Kasumi-1 (cell line): ENCODE measurements around the gene COX7A2L.
"Not testable (repeated sequence)": the region's sequence is repeated elsewhere in the genome, so short reads cannot be mapped to it uniquely, and the experiment has no call there.

ENCODE experiments used
- DNase-seq, 2 experiments: peaks; one replicate each; lab custom pipeline; 2025; lab: John Stamatoyannopoulos, UW

Gene COX7A2L

DNA sequence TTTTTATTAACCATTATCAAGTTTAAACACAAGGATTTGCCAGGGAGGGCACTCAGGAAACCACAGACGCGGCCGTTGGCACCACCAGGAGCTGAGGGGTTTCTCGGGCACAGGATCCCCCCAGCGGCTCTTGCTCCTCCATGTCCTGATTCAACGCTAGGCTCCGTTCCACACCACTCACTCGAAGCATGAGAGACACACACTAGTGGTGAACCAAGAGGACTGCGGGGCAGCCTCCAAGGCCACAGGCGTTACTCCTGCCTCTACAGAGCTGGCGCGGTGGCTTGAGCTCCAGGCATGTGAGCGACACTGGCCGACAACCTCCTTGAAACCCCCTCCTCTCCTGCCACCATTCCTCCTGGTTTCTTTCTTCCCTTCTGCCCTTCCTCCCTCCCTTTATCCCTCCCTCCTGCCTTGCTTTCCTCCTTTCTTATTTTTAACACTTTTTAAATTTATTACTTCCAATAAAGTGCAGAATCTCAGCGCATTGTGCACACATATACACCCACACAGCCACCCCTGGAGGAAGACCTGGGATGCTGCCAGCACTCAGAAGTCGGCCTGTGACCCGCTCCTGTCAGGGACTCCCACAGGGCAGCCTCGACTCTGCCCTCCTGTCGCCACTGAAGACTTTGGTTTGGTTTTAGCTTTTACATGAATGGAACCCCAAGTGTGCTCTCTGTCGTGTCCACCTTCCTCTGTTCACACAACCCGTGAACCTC, 21.7 kb downstream of the COX7A2L start:
- DNase-seq: no peak

GRCh38 chr2:42338567-42339190, 22.3 kb downstream of the COX7A2L start:
- DNase-seq: no peak

GRCh38 chr2:42337846-42338566, 23.0 kb downstream of the COX7A2L start:
- no peak for DNase-seq

DNA sequence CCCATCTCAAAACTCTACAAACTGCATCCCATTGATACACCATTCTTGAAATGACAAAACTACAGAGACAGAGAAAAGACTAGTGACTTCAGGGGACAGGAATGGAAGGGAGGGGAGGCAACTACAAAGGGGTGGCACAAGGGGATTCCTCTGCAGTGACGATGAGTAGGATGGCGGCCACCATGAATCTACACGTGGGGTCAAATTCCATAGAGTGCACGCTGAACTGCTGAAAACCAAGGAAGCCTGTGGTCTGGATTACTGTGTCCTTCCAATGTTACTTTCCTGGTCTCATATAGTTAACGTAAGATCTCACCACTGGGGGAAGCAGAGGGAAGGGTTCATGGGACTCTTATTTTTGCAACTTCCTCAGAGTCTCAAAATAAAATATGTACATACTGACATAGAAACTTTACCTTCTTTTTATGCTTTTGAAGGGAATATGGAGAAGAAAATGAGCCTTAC, 23.6 kb downstream of the COX7A2L start:
- DNase-seq: peak; percentile 26 to 31

GRCh38 chr2:42336361-42336965, 24.6 kb downstream of the COX7A2L start:
- no peak for DNase-seq

DNA sequence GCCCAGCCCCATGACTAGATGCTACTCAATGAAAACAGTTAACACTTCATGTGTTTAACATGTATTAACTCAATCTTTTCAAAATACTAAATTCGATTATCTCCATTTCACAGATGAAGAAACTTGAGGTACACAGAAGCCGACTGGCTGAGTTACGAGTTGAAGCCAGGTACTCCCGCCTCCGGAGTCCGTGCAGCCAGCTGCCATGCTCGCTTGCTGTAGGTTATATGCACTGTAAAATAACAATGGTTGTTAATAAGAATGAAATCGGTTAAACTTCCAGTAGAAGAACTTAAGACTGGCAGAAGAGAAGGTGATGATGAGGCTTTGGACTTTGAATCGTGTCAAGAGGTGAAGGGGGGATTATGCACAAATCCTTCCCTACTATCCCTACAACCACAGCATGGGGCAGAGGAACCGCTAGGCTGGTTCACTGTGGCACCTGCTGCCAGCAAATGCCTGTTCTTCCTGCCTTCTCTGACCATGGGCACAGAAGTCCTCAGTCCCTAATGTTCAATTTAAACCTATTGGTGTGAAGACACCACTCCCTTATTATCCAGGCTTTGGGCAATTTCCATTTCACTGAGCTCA, 25.4 kb downstream of the COX7A2L start:
- no peak for DNase-seq

- DNase-seq: not testable (repeated sequence)
Observed at GRCh38 chr2:42334865-42335264, 26.2 kb downstream of the COX7A2L start.

DNA sequence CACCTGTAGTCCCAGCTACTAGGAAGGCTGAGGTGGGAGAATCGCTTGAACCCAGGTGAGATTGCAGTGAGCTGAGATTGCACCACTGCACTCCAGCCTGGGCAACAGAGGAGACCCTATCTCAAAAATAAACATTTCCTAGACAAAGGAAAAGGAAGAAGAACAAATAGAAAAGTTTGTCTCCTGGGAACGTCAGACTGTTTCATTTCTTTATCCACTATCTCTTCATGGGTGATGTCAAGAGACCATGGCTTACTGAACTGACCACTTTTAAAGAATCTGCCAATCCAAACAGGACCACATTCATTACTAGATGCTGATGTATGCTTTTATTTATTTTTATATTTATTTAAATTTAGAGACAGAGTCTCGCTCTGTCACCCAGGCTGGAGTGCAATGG, 26.8 kb downstream of the COX7A2L start:
- no peak for DNase-seq

DNA sequence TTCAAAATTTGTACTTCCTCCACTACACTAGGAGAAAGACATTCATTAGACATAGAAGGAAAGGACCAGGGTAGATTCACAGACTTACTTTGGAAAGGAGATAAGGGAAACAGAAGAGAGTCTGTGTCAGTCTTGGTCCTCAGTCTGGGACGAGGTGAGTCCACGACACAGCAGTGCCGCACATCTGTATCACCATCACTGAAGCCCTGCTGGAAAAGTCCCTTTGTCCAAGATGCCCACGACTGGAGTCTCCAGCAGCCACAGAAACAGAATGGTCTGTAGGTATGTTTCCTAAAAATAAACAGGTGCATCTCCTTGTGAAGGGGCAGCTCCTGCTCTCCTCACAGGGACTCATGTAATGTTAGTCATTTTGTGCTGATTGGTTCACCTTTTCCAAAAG, 27.4 kb downstream of the COX7A2L start:
- no peak for DNase-seq

GRCh38 chr2:42332575-42332974, 28.4 kb downstream of the COX7A2L start:
- DNase-seq: no peak

DNA sequence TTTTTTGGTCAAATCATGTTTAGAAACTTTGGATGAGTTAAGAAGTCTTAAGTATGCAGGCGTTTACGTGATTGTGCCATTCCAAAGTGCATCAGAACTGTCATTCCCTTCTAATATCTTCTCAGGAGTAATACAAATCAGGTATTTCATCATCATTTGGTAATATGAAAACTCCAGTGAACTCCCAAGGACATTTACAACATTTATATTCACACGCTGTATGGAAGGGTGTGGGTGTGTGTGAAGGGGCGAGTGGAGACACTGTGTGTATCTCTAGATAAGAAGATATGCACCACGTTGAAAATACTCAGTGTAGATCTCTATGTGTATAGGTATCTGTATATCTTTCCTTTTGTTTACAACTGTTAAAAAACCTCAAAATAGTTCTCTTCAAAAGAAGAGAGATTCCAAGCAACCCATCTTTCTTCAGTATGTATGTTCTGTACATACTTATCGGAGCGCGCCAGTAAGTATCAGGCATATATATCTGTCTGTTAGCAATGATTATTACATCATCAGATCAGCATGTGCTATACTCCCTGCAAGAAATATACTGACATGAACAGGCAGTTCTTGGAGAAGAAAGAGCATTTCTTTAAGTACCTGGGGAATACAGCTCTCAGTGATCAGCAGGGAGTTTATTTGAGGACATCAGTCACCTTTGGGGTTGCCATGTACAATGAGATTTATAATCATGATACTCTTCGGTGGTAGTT, 29.3 kb downstream of the COX7A2L start:
- DNase-seq: no peak

DNA sequence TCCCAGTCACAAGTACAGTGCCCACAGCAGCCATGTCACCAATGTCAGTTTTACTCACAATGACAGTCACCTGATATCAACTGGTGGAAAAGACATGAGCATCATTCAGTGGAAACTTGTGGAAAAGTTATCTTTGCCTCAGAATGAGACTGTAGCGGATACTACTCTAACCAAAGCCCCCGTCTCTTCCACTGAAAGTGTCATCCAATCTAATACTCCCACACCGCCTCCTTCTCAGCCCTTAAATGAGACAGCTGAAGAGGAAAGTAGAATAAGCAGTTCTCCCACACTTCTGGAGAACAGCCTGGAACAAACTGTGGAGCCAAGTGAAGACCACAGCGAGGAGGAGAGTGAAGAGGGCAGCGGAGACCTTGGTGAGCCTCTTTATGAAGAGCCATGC, 31.3 kb downstream of the COX7A2L start:
- no peak for DNase-seq

- DNase-seq: no peak
Observed at GRCh38 chr2:42328923-42329322, 32.1 kb downstream of the COX7A2L start.

DNA sequence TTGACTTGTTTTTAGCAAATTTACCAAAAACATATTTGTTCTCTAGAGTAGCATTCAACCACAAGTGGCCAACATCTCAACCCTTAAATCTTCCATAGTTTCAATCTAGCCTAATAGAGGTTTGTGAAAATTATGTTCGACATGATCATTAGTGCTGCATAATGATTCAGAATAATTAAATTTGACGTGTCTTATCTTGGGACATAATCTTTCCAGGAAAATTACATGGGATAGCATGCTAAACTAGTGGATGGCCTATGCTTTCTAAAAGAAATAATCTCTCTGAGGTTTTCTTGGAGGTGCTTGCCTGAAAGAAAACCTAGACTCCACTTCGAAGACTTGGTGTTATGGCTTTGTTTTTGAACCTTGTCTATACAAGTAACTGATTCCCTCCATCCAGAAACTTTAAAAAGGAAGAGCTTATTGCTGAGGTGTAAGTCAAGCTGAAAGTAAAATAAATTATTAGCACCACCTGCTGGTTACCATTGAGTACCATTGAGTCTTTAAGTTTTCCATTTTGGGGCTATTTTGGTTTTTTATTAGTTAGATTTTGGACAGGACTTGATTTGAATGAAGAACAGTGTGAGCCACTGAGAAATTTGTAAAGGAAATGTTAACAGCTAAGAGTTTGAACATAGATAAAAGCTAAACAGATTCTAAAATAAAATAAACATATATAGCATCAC, 32.7 kb downstream of the COX7A2L start:
- DNase-seq: peak; percentile 56 to 69

GRCh38 chr2:42327125-42327524, 33.9 kb downstream of the COX7A2L start:
- no peak for DNase-seq

DNA sequence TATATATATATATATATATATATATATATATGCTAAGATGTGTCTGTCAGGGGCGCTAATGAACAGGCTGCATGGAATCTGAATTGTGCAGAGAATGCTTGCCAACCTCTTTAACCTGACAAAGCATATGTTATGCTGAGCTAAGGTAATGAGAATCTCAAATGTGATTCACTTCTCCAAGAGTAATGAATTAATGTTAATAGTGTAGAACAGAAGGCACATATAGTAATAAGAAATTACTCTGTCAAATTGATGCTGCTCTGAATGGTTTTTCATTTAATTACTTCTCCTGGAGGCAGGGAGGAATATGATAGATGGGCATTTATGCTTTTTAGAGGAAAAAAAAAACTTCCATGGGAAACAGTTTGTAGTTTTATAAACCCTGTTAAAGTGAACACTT, 35.4 kb downstream of the COX7A2L start:
- no peak for DNase-seq

GRCh38 chr2:42324949-42325348, 36.1 kb downstream of the COX7A2L start:
- no peak for DNase-seq

GRCh38 chr2:42324244-42324643, 36.8 kb downstream of the COX7A2L start:
- DNase-seq: no peak

DNA sequence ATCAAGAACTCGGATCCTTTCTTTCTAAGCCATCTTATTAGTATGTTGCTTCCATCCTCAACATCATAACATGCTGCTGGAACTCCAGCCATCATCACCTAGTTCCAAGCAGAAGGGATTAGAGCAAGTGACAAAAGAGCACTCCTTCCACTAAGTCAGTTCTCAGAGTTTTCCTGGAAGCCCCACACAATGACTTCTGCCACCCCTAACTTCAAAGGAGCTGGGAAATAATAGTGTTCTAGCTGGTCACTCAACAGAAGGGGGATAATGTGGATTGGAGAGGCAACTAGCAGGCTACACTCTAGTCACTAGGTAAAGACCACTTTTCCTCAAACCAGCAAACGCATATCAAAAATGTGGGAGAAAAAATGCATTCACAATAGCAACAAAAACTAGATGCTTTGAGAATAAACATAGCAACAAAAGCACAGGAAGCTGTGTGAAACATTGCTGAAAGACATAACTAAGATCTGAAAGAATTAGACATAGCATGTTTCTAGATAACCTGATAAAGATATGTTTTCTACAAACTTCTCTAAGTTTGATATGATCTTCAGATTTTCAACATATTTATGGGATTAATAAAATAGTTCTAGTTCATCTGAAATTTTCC, 39.5 kb downstream of the COX7A2L start:
- DNase-seq: no peak

DNA sequence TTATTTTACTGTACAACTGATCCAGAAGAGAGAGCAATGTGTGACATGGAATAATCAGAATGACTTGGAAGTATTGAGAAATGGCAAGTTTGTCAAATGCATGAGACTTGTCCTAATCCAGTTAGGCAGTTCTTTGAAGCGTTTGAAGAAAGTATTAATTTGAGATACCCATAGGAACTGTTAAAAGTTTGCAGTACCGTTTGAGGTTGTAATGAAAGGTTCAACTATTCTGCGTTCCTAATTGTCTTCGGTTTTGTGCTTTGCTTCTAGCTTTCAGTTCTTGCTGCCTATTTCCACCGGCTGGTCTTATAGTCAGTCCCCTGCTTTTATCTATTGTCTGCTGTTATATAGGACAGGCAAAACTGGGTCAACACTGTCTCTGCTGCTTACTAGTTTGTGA, 41.8 kb downstream of the COX7A2L start:
- DNase-seq: no peak

DNA sequence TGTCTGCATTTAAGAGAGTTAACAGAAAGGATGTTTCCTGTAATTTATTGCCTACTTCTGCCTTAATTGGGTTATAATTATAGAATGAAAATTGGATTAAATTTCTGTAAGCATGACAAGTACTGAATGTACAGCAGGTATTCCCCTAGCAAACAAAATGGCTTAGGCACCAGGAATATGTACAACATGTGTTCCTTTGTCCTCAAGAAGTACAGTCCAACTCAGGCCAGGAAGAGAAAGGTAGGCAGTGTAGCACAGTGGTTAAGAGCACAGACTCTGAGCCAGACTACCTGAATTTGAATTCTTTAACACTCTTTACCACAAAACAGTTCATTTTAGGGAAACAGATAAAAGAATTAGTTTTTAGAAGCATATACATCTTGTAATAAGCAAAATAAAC, 43.1 kb downstream of the COX7A2L start:
- no peak for DNase-seq
